ENCODE results near the gene PAXX. TPM values are rescaled to one million over a fixed set of nuclear protein-coding genes. Genes with fewer than 3 reads are reported as not detected.

Gene PAXX
- total RNA-seq, 1 donor from 2014 or later, result 51.4 TPM

GRCh38 chr9:137027369-137028262 is 35.4 kb downstream of the PAXX start, which contains the start of gene ABCA2:
Gene ABCA2 (minus strand): TSS chr9:137028237. CDS start chr9:137028140, 97 bp downstream.
- H3K27ac Mint-ChIP-seq (ENCODE audit: unreplicated experiment), result peak within 1 kb of the TSS; percentile 7
- H3K4me1 Mint-ChIP-seq (ENCODE audit: unreplicated experiment), result peaks cover 12% of the 10 kb centered on the region
- no peak for DNase-seq (ENCODE audit: extremely low spot score, unreplicated experiment)
- no peaks in the 10 kb centered on the region for H3K36me3 Mint-ChIP-seq (ENCODE audit: unreplicated experiment)
- H3K27me3 Mint-ChIP-seq (ENCODE audit: unreplicated experiment), result no peaks in the 10 kb centered on the region
- no peaks in the 10 kb centered on the region for H3K9me3 Mint-ChIP-seq (ENCODE audit: unreplicated experiment)
- peak within 1 kb of the TSS; percentile 77 for H3K4me3 Mint-ChIP-seq (ENCODE audit: unreplicated experiment)
- no peak for TF ChIP-seq CTCF (IDR thresholded peaks at IDR 0.05)

- no peak for DNase-seq (ENCODE audit: extremely low spot score, unreplicated experiment)
- Mint-ChIP-seq H3K27me3 (ENCODE audit: unreplicated experiment) (no peaks in the 10 kb centered on the region), H3K27ac (ENCODE audit: unreplicated experiment) (no peak overlapping the region), H3K4me3 (ENCODE audit: unreplicated experiment) (peak overlapping the region; percentile 69), H3K9me3 (ENCODE audit: unreplicated experiment) (no peaks in the 10 kb centered on the region), H3K4me1 (ENCODE audit: unreplicated experiment) (peaks cover 12% of the 10 kb centered on the region), H3K36me3 (ENCODE audit: unreplicated experiment) (no peaks in the 10 kb centered on the region)
- peak; percentile 4 for TF ChIP-seq CTCF (IDR thresholded peaks at IDR 0.05)
Measured at GRCh38 chr9:137028263-137029057, 36.2 kb downstream of the PAXX start.

GRCh38 chr9:137029058-137029936 is 37.1 kb downstream of the PAXX start:
- Mint-ChIP-seq H3K27me3 (ENCODE audit: unreplicated experiment) (no peaks in the 10 kb centered on the region), H3K4me1 (ENCODE audit: unreplicated experiment) (peaks cover 12% of the 10 kb centered on the region), H3K36me3 (ENCODE audit: unreplicated experiment) (no peaks in the 10 kb centered on the region), H3K9me3 (ENCODE audit: unreplicated experiment) (no peaks in the 10 kb centered on the region), H3K27ac (ENCODE audit: unreplicated experiment) (no peak overlapping the region), H3K4me3 (ENCODE audit: unreplicated experiment) (peak overlapping the region; percentile 69)
- peak; percentile 93 for DNase-seq (ENCODE audit: extremely low spot score, unreplicated experiment)
- peak; percentile 85 for TF ChIP-seq CTCF (IDR thresholded peaks at IDR 0.05)

GRCh38 chr9:137030006-137030405 is 37.8 kb downstream of the PAXX start:
- peaks cover 12% of the 10 kb centered on the region for H3K4me1 Mint-ChIP-seq (ENCODE audit: unreplicated experiment)
- no peaks in the 10 kb centered on the region for H3K9me3 Mint-ChIP-seq (ENCODE audit: unreplicated experiment)
- no peak for TF ChIP-seq CTCF (IDR thresholded peaks at IDR 0.05)
- no peak for DNase-seq (ENCODE audit: extremely low spot score, unreplicated experiment)
- no peaks in the 10 kb centered on the region for H3K27me3 Mint-ChIP-seq (ENCODE audit: unreplicated experiment)
- H3K36me3 Mint-ChIP-seq (ENCODE audit: unreplicated experiment), result no peaks in the 10 kb centered on the region
- no peak overlapping the region for H3K27ac Mint-ChIP-seq (ENCODE audit: unreplicated experiment)
- H3K4me3 Mint-ChIP-seq (ENCODE audit: unreplicated experiment), result no peak overlapping the region
